NK-92 treated with Interleukin-12 subunit alpha and Interleukin-12 subunit beta, amount 100 ng/mL, for 24 hours (cell line): ENCODE data around the gene COL6A6.
"Not testable (repeated sequence)": the region's sequence is repeated elsewhere in the genome, so short reads cannot be mapped to it uniquely, and the experiment has no call there.

ENCODE experiments used
- DNase-seq: peaks from one replicate; lab custom pipeline; 2025; lab: John Stamatoyannopoulos, UW

COL6A6 gene

GRCh38 chr3:130537673-130538304, 20.8 kb downstream of the COL6A6 start:
- no peak for DNase-seq

- DNase-seq = no peak
Observed at GRCh38 chr3:130539005-130539404, 22.0 kb downstream of the COL6A6 start.

GRCh38 chr3:130543322-130543721, 26.3 kb downstream of the COL6A6 start:
- no peak for DNase-seq

- DNase-seq = no peak
Observed at GRCh38 chr3:130546920-130547679, 30.1 kb downstream of the COL6A6 start.

GRCh38 chr3:130547680-130548065, 30.7 kb downstream of the COL6A6 start:
- not testable (repeated sequence) for DNase-seq

- no peak for DNase-seq
Observed at GRCh38 chr3:130548356-130548755, 31.4 kb downstream of the COL6A6 start.

GRCh38 chr3:130557336-130558035, 40.5 kb downstream of the COL6A6 start:
- no peak for DNase-seq

- no peak for DNase-seq
Observed at GRCh38 chr3:130558366-130558765, 41.4 kb downstream of the COL6A6 start.

- DNase-seq = no peak
Observed at GRCh38 chr3:130565224-130565623, 48.2 kb downstream of the COL6A6 start.
